Parathyroid adenoma (tissue), 2 donors: ENCODE measurements around the gene STXBP5.

Source experiments
- H2AFZ ChIP-seq: fragments of 300-600 bp; sonication (generic); one replicate; pipeline ENCODE4 v1.7.0; 2017; ENCODE audit warnings: antibody characterized with exemption, mild to moderate bottlenecking
- H3K27ac ChIP-seq: fragments of 300-600 bp; sonication (generic); one replicate; pipeline ENCODE4 v1.7.0; 2017
- H3K27me3 ChIP-seq: fragments of 300-600 bp; sonication (generic); one replicate; pipeline ENCODE4 v1.7.0; 2017; ENCODE audit warnings: low read length; ENCODE audit not compliant: control insufficient read depth, insufficient read depth
- H3K36me3 ChIP-seq: fragments of 300-600 bp; sonication (generic); one replicate; pipeline ENCODE4 v1.7.0; 2017; ENCODE audit warnings: low read length; ENCODE audit not compliant: control insufficient read depth, insufficient read depth
- H3K4me1 ChIP-seq: fragments of 300-600 bp; sonication (generic); one replicate; pipeline ENCODE4 v1.7.0; 2017; ENCODE audit warnings: control low read depth
- H3K4me2 ChIP-seq: fragments of 300-600 bp; sonication (generic); one replicate; pipeline ENCODE4 v1.7.0; 2017; ENCODE audit warnings: low read length
- H3K4me3 ChIP-seq: fragments of 300-600 bp; sonication (generic); one replicate; pipeline ENCODE4 v1.7.0; 2017; ENCODE audit warnings: low read depth, low read length
- H3K79me2 ChIP-seq: fragments of 300-600 bp; sonication (generic); one replicate; pipeline ENCODE4 v1.7.0; 2017; ENCODE audit warnings: control low read depth
- H3K9ac ChIP-seq: fragments of 300-600 bp; sonication (generic); one replicate; pipeline ENCODE4 v1.7.0; 2017; ENCODE audit warnings: mild to moderate bottlenecking
- H3K9me3 ChIP-seq: fragments of 300-600 bp; sonication (generic); one replicate; pipeline ENCODE4 v1.7.0; 2017; ENCODE audit warnings: low read length; ENCODE audit not compliant: control insufficient read depth
- TF ChIP-seq, protein P1 (sequence below): fragments of 300-600 bp; sonication (generic); IDR thresholded peaks from one replicate; pipeline ENCODE4 v1.7.0; 2017; ENCODE audit warnings: antibody characterized with exemption, mild to moderate bottlenecking
- donor health status: primary hyperparathyroidism.

The STXBP5 gene

GRCh38 chr6:147226163-147226724, 22.0 kb downstream of the STXBP5 start:
- Histone ChIP-seq H3K9me3 (no peaks in the 10 kb centered on the region), H2AFZ (no peak overlapping the region), H3K27ac (no peak overlapping the region), H3K79me2 (peaks cover 45% of the 10 kb centered on the region), H3K4me2 (no peak overlapping the region), H3K36me3 (no peaks in the 10 kb centered on the region), H3K4me1 (peaks cover 14% of the 10 kb centered on the region), H3K27me3 (no peaks in the 10 kb centered on the region), H3K9ac (no peak overlapping the region), H3K4me3 (no peak overlapping the region)
- TF ChIP-seq, protein P1, sequence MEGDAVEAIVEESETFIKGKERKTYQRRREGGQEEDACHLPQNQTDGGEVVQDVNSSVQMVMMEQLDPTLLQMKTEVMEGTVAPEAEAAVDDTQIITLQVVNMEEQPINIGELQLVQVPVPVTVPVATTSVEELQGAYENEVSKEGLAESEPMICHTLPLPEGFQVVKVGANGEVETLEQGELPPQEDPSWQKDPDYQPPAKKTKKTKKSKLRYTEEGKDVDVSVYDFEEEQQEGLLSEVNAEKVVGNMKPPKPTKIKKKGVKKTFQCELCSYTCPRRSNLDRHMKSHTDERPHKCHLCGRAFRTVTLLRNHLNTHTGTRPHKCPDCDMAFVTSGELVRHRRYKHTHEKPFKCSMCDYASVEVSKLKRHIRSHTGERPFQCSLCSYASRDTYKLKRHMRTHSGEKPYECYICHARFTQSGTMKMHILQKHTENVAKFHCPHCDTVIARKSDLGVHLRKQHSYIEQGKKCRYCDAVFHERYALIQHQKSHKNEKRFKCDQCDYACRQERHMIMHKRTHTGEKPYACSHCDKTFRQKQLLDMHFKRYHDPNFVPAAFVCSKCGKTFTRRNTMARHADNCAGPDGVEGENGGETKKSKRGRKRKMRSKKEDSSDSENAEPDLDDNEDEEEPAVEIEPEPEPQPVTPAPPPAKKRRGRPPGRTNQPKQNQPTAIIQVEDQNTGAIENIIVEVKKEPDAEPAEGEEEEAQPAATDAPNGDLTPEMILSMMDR = no peak

- no peak overlapping the region for H3K9ac ChIP-seq
- no peak overlapping the region for H3K27ac ChIP-seq
Observed at GRCh38 chr6:147226877-147227276, 22.7 kb downstream of the STXBP5 start.

GRCh38 chr6:147227770-147228320, 23.6 kb downstream of the STXBP5 start:
- H3K4me3 ChIP-seq = no peak overlapping the region
- no peak overlapping the region for H3K27ac ChIP-seq

More at GRCh38 chr6:147226877-147227276, 22.7 kb downstream of the STXBP5 start:
- Histone ChIP-seq H3K36me3 (no peaks in the 10 kb centered on the region), H3K79me2 (peaks cover 40% of the 10 kb centered on the region), H3K9me3 (no peaks in the 10 kb centered on the region), H3K4me3 (no peak overlapping the region), H3K4me2 (no peak overlapping the region), H3K4me1 (peaks cover 14% of the 10 kb centered on the region), H3K27me3 (no peaks in the 10 kb centered on the region), H2AFZ (no peak overlapping the region)
- TF ChIP-seq, protein P1 = no peak

DNA sequence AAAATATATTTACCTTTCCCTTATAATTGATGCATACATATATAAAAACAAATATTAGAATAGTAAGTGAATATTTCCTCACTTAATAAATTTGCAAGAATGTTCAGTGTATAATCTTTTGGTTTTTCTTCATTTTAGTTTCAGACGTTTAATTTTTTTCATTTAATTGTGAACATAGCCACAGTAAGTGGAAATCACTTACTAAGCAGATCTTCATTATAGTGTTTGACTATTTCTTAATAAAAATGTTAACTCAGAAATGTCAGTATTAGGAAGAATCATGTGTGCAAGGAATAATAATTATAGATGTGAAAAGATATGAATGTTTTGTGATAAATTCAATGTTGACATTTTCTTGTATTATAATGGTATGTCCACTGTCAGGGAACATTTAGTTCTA, 27.4 kb downstream of the STXBP5 start:
- Histone ChIP-seq H3K4me1 (peaks cover 13% of the 10 kb centered on the region), H3K9me3 (no peaks in the 10 kb centered on the region), H3K27me3 (no peaks in the 10 kb centered on the region), H2AFZ (no peak overlapping the region), H3K9ac (no peak overlapping the region), H3K4me3 (no peak overlapping the region), H3K27ac (no peak overlapping the region), H3K4me2 (no peak overlapping the region), H3K79me2 (peaks cover 27% of the 10 kb centered on the region), H3K36me3 (no peaks in the 10 kb centered on the region)
- TF ChIP-seq, protein P1 = no peak

More at GRCh38 chr6:147227770-147228320, 23.6 kb downstream of the STXBP5 start:
- Histone ChIP-seq H3K9me3 (no peaks in the 10 kb centered on the region), H3K79me2 (peaks cover 32% of the 10 kb centered on the region), H2AFZ (no peak overlapping the region), H3K36me3 (no peaks in the 10 kb centered on the region), H3K27me3 (no peaks in the 10 kb centered on the region), H3K9ac (no peak overlapping the region), H3K4me2 (no peak overlapping the region), H3K4me1 (peaks cover 8% of the 10 kb centered on the region)
- TF ChIP-seq, protein P1 = no peak

DNA sequence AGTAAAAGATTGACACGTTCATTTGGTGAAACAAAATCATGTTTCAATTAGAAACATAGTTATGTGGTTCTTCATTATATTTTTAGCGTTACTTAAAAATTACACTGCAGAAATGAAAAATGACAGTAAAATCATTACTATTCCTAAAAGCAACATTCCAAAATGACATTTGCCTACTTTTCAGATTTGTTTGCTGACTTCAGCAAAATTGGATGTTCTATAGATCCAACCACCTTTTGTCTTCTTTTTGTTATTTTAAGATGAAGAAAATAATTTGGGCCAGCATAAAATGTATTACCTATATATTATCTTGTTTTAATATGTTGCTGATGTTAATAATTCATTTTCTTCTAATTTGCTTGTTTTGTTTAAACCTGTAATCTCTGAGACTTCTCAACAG, 30.5 kb downstream of the STXBP5 start:
- no peak overlapping the region for H3K4me3 ChIP-seq

More for the DNA sequence above, 30.5 kb downstream of the STXBP5 start:
- H3K27ac ChIP-seq = no peak overlapping the region
- no peaks in the 10 kb centered on the region for H3K36me3 ChIP-seq
- TF ChIP-seq, protein P1 = no peak
- H3K9me3 ChIP-seq = no peaks in the 10 kb centered on the region
- H2AFZ ChIP-seq = no peak overlapping the region
- peaks cover 28% of the 10 kb centered on the region for H3K79me2 ChIP-seq
- no peaks in the 10 kb centered on the region for H3K27me3 ChIP-seq
- H3K4me1 ChIP-seq = peaks cover 13% of the 10 kb centered on the region
- H3K4me2 ChIP-seq = no peak overlapping the region
- H3K9ac ChIP-seq = no peak overlapping the region
